SK-N-SH (cell line): ENCODE measurements around the gene CPA4. TPM values are rescaled to one million over a fixed set of nuclear protein-coding genes. Genes with fewer than 3 reads are reported as not detected.

Source experiments
- CTCF ChIA-PET: fragments of 300-600, 350-600 bp; formaldehyde crosslinking; extraction: SDS; loops from one replicate; lab custom pipeline; 2021; lab: Yijun Ruan, JAX
- POLR2A ChIA-PET: fragments of 350-600 bp; sonication (Branson Sonifier 250); formaldehyde crosslinking; extraction: SDS; loops from one replicate; lab custom pipeline; 2020; ENCODE audit warnings: antibody characterized with exemption, inconsistent platforms; lab: Yijun Ruan, JAX
- DNase-seq: peaks from one replicate; pipeline ENCODE4 v3.0.0; 2012
- H2AFZ ChIP-seq: fragments of 200-600 bp; sonication (generic); 2 replicates; pipeline ENCODE4 v1.8.1; 2016; ENCODE audit warnings: antibody characterized with exemption, mild to moderate bottlenecking, low read depth
- H3F3A ChIP-seq: fragments of 200-600 bp; sonication (generic); replicated peaks from 2 replicates; pipeline ENCODE3; 2016; ENCODE audit warnings: antibody characterized with exemption, mild to moderate bottlenecking; ENCODE audit not compliant: insufficient read depth
- H3K27ac ChIP-seq, 2 experiments: fragments of 200-500 bp in 1 of 2; fragments of 200-600 bp in 1 of 2; sonication (Bioruptor generic) in 1 of 2; sonication (generic), shearing (Covaris generic) in 1 of 2; 2 replicates each; pipeline versions ENCODE4 v1.5.1 to v1.6.1; 2014 to 2016; ENCODE audit warnings: low read depth in 2 of 2, inconsistent platforms in 1 of 2, low read length in 1 of 2, mild to moderate bottlenecking in 1 of 2, mixed read lengths in 1 of 2
- H3K27me3 ChIP-seq: fragments of 200-600 bp; sonication (generic), shearing (Covaris generic); 2 replicates; pipeline ENCODE4 v1.6.1; 2016; ENCODE audit warnings: mixed run types; ENCODE audit not compliant: insufficient read depth
- H3K36me3 ChIP-seq, 2 experiments: fragments of 200-500 bp in 1 of 2; fragments of 200-600 bp in 1 of 2; sonication (Bioruptor generic) in 1 of 2; sonication (generic) in 1 of 2; replicated peaks in 1 of 2; 2 replicates each; pipeline versions ENCODE3 to v1.5.1; 2014 to 2016; ENCODE audit warnings: low read length in 1 of 2, mild to moderate bottlenecking in 1 of 2; ENCODE audit not compliant: insufficient read depth in 2 of 2, control insufficient read depth in 1 of 2
- H3K4me1 ChIP-seq, 2 experiments: fragments of 200-500 bp in 1 of 2; fragments of 200-600 bp in 1 of 2; sonication (Bioruptor generic) in 1 of 2; sonication (generic), shearing (Covaris generic) in 1 of 2; 2 replicates each; pipeline versions ENCODE4 v1.5.1 to v1.6.1; 2014 to 2016; ENCODE audit warnings: low read depth in 1 of 2, low read length in 1 of 2, mixed run types in 1 of 2; ENCODE audit not compliant: insufficient read depth in 2 of 2, control insufficient read depth in 1 of 2
- H3K4me2 ChIP-seq: fragments of 200-600 bp; sonication (generic), shearing (Covaris generic); 2 replicates; pipeline ENCODE4 v1.6.1; 2017; ENCODE audit warnings: mixed run types
- H3K4me3 ChIP-seq, 2 experiments: fragments of 200-500 bp in 1 of 2; fragments of 200-600 bp in 1 of 2; sonication (Bioruptor generic) in 1 of 2; sonication (generic), shearing (Covaris generic) in 1 of 2; 2 replicates each; pipeline versions ENCODE4 v1.5.1 to v1.8.1; 2014 to 2016; ENCODE audit warnings: low read depth in 2 of 2, inconsistent platforms in 1 of 2, low read length in 1 of 2, mild to moderate bottlenecking in 1 of 2, mixed read lengths in 1 of 2, moderate library complexity in 1 of 2
- H3K79me2 ChIP-seq: fragments of 200-600 bp; sonication (generic); 2 replicates; pipeline ENCODE4 v1.8.1; 2017; ENCODE audit warnings: mild to moderate bottlenecking; ENCODE audit not compliant: insufficient read depth
- H3K9ac ChIP-seq: fragments of 200-600 bp; sonication (generic); 2 replicates; pipeline ENCODE4 v1.6.1; 2017; ENCODE audit warnings: mixed run types
- H3K9me2 ChIP-seq: fragments of 200-600 bp; sonication (generic); 2 replicates; pipeline ENCODE4 v1.6.1; 2017; ENCODE audit warnings: mixed run types
- H3K9me3 ChIP-seq: fragments of 200-600 bp; sonication (generic); 2 replicates; pipeline ENCODE4 v1.6.1; 2017; ENCODE audit warnings: mixed run types, mild to moderate bottlenecking, moderate library complexity
- H4K20me1 ChIP-seq: fragments of 200-600 bp; sonication (generic); 2 replicates; pipeline ENCODE4 v1.6.1; 2017; ENCODE audit warnings: mild to moderate bottlenecking, mixed run types; ENCODE audit not compliant: insufficient read depth
- EP300 ChIP-seq, 2 experiments: IDR thresholded peaks; 2 replicates each; pipeline versions ENCODE4 v1.4.0 to v1.6.1; 2012; ENCODE audit warnings: borderline replicate concordance in 1 of 2, low read depth in 1 of 2, low read length in 1 of 2
- EZH2phosphoT487 ChIP-seq: fragments of 200-600 bp; sonication (generic); IDR thresholded peaks from 2 replicates; pipeline ENCODE4 v1.6.1; 2017; ENCODE audit warnings: low read depth, mixed run types, mild to moderate bottlenecking, antibody characterized with exemption, moderate library complexity, borderline replicate concordance
- FOSL2 ChIP-seq: IDR thresholded peaks from 2 replicates; pipeline ENCODE4 v1.4.0; 2012; ENCODE audit warnings: low read depth, mild to moderate bottlenecking, moderate library complexity, borderline replicate concordance
- FOXM1 ChIP-seq: IDR thresholded peaks from 2 replicates; pipeline ENCODE4 v1.4.0; 2012; ENCODE audit warnings: low read depth, mild to moderate bottlenecking
- GABPA ChIP-seq: IDR thresholded peaks from 2 replicates; pipeline ENCODE4 v1.4.0; 2012; ENCODE audit warnings: low read depth, mild to moderate bottlenecking
- MAX ChIP-seq: IDR thresholded peaks from 2 replicates; pipeline ENCODE4 v1.4.0; 2012; ENCODE audit warnings: low read depth
- PBX3 ChIP-seq: IDR thresholded peaks from 2 replicates; pipeline ENCODE4; 2012
- POLR2AphosphoS5 ChIP-seq: IDR thresholded peaks from 2 replicates; pipeline ENCODE4 v1.6.1; 2012; ENCODE audit warnings: low read depth, low read length
- REST ChIP-seq: IDR thresholded peaks from 2 replicates; pipeline ENCODE4 v1.6.1; 2012; ENCODE audit warnings: mild to moderate bottlenecking, low read depth, low read length, moderate library complexity
- SIN3A ChIP-seq: IDR thresholded peaks from 2 replicates; pipeline ENCODE4 v1.6.1; 2012; ENCODE audit warnings: low read depth, mild to moderate bottlenecking, low read length, moderate library complexity, borderline replicate concordance
- SMC3 ChIP-seq: IDR thresholded peaks from 2 replicates; pipeline ENCODE4 v1.6.1; 2012; ENCODE audit warnings: low read depth, low read length, improper control_type of control experiment
- ZBTB33 ChIP-seq: IDR thresholded peaks from 2 replicates; pipeline ENCODE4 v1.4.0; 2012; ENCODE audit warnings: low read depth, borderline replicate concordance
- WGBS: methylation state at CpG from one replicate; pipeline ENCODE4 v1.1.6; 2017; ENCODE audit warnings: low lambda C conversion rate; 5-methylcytosine and 5-hydroxymethylcytosine counted together
- polyA plus RNA-seq, 3 experiments: library from polyadenylated mRNA; depleted of rRNA; stranded (reverse); fragments of >200 nt; gene quantifications; 2 replicates each; pipeline ENCODE4 v1.2.3, GENCODE V29; 2012

CPA4 gene
- polyA plus RNA-seq, 1 of the 3 experiments (the other 2 are of a cell fraction), result 176 TPM

- H3K9me3 ChIP-seq, result no peaks in the 10 kb centered on the region
- no peaks in the 10 kb centered on the region for H3K79me2 ChIP-seq
- H3K27ac ChIP-seq, result no peak overlapping the region
- TF ChIP-seq EZH2phosphoT487, result no peak
- no peak for TF ChIP-seq POLR2AphosphoS5
- no peak for TF ChIP-seq GABPA
- TF ChIP-seq PBX3, result no peak
- TF ChIP-seq FOXM1, result no peak
- TF ChIP-seq MAX, result no peak
- TF ChIP-seq EP300 (IDR thresholded peaks at IDR 0.05; ENCODE audit: borderline replicate concordance in 1 of 2, low read depth in 1 of 2, low read length in 1 of 2), result no peak
- no peak for TF ChIP-seq SMC3
- no peak for TF ChIP-seq SIN3A
- H4K20me1 ChIP-seq, result no peaks in the 10 kb centered on the region
- POLR2A ChIA-PET, result interaction anchor here (1.1 kb wide), 1 partner anchor 132 kb away, joined by 3 read pairs; the partner anchor contains the start of gene TMEM209
- H3K27me3 ChIP-seq, result no peaks in the 10 kb centered on the region
- H3K4me3 ChIP-seq, result no peak overlapping the region
- no peaks in the 10 kb centered on the region; a peak in 1 of 4 replicates for H3K4me1 ChIP-seq
- no peak for DNase-seq
- no peaks in the 10 kb centered on the region for H3F3A ChIP-seq
- H3K9me2 ChIP-seq, result no peaks in the 10 kb centered on the region
- CTCF ChIA-PET, result interaction anchor here (0.6 to 2.1 kb wide), 3 partner anchors 10 to 34 kb away, joined by 3 to 8 read pairs (median 3); no protein-coding TSS in a partner anchor
- no peaks in the 10 kb centered on the region for H3K36me3 ChIP-seq
- H2AFZ ChIP-seq, result no peak overlapping the region
- 66% methylated on average over 5 of the region's 6 CpGs for WGBS
- H3K4me2 ChIP-seq, result no peak overlapping the region
- no peak overlapping the region for H3K9ac ChIP-seq
Observed at GRCh38 chr7:130337410-130337971, 44.5 kb downstream of the CPA4 start.

GRCh38 chr7:130338233-130338632, 45.3 kb downstream of the CPA4 start:
- H4K20me1 ChIP-seq, result no peaks in the 10 kb centered on the region
- H3K4me3 ChIP-seq, result no peak overlapping the region
- no peak overlapping the region for H3K4me2 ChIP-seq
- WGBS, result 94% methylated on average over 3 of the region's 3 CpGs
- CTCF ChIA-PET, result interaction anchor here (1.7 to 2.1 kb wide), 2 partner anchors 10 to 266 kb away, joined by 4 to 8 read pairs; no protein-coding TSS in a partner anchor
- DNase-seq, result no peak
- TF ChIP-seq PBX3, result no peak
- TF ChIP-seq FOSL2, result no peak
- TF ChIP-seq ZBTB33, result no peak
- TF ChIP-seq REST, result no peak
- no peak for TF ChIP-seq GABPA
- no peak for TF ChIP-seq EP300 (IDR thresholded peaks at IDR 0.05; ENCODE audit: borderline replicate concordance in 1 of 2, low read depth in 1 of 2, low read length in 1 of 2)
- no peaks in the 10 kb centered on the region for H3K79me2 ChIP-seq
- H3K9ac ChIP-seq, result no peak overlapping the region
- POLR2A ChIA-PET, result interaction anchor here (1.1 kb wide), 1 partner anchor 133 kb away, joined by 3 read pairs; the partner anchor contains the start of gene TMEM209
- H3K4me1 ChIP-seq, result no peaks in the 10 kb centered on the region; a peak in 1 of 4 replicates
- H3K27me3 ChIP-seq, result no peaks in the 10 kb centered on the region
- H3K36me3 ChIP-seq, result no peaks in the 10 kb centered on the region
- H3K27ac ChIP-seq, result no peak overlapping the region
- no peaks in the 10 kb centered on the region for H3K9me3 ChIP-seq
- no peak overlapping the region for H2AFZ ChIP-seq
- H3F3A ChIP-seq, result no peaks in the 10 kb centered on the region
- no peaks in the 10 kb centered on the region for H3K9me2 ChIP-seq
